HPDE6-E6E7 (cell line): ENCODE results near the gene RGS12.
"Not testable (repeated sequence)": the region's sequence is repeated elsewhere in the genome, so short reads cannot be mapped to it uniquely, and the experiment has no call there.

ENCODE experiments used
- DNase-seq: peaks from one replicate; pipeline ENCODE4 v3.0.0; 2011; ENCODE audit warnings: missing footprints; ENCODE audit errors: extremely low spot score

RGS12 gene

GRCh38 chr4:3297066-3297859, 4.4 kb downstream of the RGS12 start:
- no peak for DNase-seq

DNA sequence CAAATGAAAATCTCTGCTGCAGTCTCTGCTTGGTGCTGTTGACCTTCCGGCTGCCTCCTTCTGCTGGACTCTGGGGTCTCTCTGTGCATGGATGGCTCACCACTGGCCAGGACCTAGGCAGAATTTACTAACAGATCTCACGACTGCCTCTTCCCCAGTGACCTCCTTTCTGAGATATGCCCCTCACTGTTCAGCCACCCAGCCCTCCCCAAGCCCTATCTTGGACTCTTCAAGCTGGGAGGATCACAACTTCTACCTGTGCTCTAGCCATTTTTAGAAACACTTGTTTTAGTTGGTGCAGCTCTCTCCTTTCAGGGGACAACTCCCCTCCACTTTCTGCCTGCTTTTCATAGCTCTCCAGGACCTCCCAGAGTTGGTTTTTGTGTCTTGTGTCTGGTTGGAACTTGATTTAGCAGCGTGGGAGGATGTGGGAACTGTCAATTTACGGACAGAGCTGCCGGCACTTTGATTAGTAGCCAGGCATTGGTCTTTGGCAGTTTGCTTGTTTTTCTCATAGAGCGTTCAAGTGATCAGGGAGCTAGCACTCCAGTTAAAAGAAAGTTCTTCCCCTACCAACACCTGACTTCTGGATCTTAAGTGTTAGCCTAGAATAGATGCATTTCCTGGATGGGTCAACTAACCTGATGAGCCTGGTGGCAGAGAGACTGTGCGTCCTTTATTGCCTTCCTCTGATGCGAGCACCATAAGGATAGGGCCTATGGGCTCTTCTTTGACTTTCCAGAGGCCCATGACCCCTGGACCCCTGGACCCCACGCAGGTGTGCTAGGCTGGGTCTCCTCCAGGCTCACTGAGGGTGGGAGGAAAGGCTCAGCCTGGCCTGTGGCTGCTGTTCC, 6.5 kb downstream of the RGS12 start:
- no peak for DNase-seq

GRCh38 chr4:3299976-3300671, 7.3 kb downstream of the RGS12 start:
- DNase-seq = no peak

GRCh38 chr4:3300882-3301281, 8.1 kb downstream of the RGS12 start:
- DNase-seq = not testable (repeated sequence)

DNA sequence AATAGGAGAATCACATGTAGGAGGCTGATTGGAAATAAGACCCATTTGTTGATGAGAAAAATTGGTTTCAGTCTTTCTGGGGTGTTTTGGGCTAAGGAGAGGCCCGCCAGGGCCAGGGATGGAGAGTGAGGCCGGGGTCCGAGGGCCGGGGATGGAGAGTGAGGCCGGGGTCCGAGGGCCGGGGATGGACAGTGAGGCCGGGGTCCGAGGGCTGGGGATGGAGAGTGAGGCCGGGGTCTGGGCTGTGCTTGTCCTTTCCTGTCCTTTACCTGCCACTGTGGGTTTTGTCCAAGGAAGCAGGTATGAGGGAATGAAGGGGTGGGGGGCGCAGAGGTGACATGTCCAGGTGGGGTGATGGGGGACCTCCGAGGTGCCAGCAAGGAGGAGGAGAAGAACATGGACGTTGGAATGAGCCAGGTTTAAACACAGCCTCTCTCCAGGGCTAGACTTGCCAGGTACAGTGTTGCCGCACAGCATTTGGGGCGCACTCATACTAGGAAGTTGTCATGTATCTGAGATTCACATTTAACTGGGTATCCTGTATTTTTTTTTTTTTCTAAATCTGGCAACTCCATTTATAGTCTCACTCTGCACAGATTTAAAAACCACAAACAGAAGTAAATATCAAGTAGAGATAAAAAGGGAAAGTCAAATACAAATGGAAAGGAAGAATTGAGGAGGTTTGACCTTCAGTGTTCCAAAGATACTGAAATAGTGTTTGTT, 8.8 kb downstream of the RGS12 start:
- DNase-seq = no peak

- DNase-seq = no peak
These were observed 9.5 kb downstream of the RGS12 start for GRCh38 chr4:3302173-3302785.

DNA sequence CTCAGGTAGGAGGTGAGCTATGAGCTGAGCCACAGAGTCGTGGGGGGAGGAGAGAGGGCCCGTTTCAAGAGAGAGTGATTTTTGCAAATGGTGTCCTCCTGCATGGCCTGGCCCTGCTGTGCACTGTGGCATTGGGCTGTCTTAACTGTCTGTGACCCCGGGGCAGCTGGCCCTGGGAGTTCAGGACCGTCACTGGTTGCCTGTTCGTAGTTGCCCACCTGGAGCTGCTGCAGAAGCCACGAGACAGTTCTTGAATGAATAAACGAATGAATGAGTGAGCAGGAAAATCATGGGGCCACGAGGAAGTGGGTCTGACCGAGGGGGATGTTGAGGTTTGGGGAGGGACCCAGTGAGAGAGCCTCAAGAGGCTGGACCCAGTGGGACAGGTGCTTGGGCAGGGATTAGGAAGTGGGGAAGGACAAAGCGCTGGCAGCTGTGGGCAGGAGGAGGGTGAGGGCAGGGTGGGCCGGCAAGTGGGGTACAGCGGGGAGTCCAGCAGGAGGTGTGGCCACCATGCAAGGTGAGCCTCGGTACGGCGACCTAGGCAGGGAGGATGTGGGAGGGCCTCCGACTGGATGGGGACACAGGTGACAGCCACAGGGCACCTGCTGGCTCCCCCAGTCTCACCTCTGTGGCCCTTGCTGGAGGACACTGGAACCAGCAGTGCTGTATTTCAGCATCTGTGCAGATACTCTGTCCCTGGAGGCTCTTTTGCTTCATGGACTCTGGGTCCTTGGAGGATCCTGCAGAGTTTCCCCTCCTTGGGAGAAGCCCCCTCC, 10.2 kb downstream of the RGS12 start:
- no peak for DNase-seq

- DNase-seq = no peak
These were observed 10.7 kb downstream of the RGS12 start for GRCh38 chr4:3303565-3303824.

DNA sequence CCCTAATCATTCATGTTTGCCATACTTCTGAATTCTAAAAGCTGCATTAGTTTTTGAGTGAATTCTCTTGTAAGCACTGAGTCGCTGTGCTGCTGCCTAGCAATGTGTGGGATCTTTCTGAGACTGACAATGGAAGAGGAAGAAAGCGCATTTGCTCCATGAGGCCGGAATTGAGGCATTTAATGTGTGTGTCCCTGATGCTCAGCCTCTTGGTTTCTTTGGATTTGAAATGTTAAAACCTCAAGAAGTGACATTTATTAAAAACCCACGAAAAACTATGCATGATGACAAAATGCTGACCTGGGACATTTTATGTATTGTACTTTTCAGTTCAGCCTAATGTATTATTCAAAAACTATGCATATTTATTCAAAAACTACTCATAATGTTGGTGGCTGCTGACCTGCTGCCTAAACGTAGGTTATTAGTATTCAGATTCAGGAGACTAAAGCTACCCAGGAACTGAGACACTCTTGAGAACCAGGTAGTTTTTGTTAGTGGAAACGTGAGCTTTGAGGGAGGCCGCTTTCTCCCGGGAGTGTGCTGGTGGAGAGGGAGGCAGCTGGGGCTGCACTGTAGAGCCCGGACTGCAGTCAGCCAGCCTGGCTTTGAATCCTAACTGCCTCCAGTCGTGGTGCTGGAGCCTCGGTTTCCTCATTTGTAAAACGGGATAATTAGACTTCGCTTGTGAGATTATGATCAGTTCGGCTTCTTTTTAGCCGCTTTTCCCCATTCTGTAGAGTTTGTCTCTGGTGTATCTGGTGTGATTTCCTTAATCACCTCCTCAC, 11.3 kb downstream of the RGS12 start:
- DNase-seq = no peak

DNA sequence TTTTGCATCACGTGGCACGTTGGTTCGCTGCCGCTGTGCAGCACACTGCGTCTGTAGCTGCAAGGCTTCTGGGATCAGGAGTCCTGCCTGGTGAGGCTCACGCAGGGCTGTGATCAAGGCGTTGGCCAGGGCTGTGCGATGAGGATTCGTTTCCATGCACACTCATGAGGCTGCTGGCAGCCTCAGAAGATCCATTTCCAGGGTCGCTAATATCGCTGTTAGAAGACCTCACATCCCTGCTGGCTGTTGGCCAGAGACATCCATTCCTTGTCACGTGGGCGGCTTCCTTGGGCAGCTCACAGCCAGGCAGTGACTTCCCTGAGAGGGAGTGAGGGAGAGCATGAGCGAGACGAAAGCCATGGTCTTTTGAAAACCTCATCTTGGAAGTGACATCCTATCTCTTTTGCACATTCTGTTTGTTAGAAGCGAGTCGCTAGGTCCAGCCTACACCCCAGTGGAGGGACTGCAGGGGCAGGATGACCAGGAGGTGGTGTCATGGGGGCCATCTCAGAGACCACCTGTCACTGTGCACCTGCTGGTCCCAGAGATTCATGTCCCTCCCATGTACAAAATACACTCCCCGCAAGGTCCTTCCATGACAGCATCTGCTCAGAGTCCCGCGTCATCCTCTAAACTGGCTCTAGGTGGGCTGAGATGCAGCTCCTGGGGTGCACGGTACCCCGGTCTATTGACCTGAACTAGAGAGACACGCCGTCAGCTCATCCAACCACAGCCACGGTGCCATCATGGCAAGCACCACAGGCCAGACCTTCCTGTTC, 12.2 kb downstream of the RGS12 start:
- DNase-seq = no peak

DNA sequence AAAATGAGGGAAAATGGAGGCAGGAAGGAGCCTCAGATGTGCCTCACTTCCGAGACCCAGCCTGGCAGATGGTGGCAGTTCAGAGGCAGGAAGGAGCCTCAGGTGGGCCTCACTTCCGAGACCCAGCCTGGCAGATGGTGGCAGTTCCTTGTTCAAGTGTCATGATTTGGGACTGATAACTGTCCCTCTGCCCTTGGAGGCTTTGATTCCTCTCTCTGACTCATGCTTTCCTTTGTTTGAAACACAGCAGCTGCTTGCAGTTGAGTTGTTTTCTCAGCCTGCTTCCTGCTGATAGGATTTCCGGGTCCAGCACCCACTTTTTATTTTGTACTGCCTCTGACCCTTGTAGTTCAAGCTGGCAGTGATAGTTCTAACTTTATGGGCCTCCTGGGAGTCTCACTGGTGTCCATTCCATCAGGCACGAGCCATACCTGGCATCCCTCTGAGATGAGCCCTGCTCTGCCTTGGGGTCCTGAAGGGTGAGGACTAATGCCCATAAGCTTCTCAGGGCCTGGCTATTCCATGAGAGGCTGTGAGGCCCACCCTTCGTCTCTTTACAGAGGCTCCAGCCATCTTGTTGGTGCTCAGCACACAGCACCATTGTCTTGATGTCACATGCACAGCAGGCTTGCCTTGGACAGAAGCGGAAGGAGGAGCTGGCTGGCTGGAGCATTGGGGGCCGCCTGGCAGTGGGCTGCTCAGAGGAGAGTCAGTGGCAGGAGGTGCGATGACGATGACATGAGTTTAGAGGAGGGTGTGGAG, 13.0 kb downstream of the RGS12 start:
- DNase-seq = no peak

- no peak for DNase-seq
These were observed 13.6 kb downstream of the RGS12 start for GRCh38 chr4:3306450-3306849.

- no peak for DNase-seq
These were observed 14.2 kb downstream of the RGS12 start for GRCh38 chr4:3307060-3307459.

DNA sequence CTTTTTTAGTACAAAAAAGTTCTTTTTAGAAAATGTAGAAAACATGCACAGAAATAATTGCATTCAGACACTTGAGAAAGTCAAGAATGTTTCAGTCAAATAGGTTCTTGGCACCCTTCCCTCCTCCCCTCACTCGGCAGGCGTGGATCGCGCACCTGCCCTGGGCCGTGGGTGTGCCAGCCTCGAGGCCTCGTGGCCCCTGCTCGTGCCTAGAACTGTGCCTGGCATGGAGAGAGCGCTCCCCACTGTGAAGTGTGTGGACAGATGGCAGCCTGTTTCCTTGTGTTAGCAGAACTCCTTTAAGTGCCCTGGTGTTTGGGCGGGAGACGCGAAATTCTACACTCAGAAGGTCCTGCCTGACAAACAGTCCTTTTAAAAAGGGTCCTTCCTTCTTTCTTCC, 14.7 kb downstream of the RGS12 start:
- no peak for DNase-seq

GRCh38 chr4:3307891-3308575, 15.2 kb downstream of the RGS12 start:
- DNase-seq = no peak

DNA sequence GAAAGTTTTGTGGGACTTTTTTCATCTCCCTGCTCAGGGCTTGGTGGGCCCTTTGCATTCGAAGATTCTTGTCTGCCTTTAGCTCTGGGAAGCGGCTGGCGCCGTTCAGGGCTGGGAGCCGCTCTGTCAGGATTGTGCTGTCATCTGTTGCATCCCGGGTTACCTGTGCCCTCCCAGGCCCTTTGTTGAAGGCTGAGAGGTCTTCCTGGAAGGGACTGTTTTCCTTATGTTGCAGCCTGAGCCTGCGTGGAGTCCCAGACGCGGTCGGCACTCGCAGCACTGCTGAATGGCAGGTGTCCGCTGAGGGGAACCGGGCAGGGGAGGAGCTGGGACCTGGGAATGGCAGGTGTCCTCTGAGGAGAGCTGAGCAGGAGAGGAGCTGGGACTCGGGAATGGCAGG, 15.9 kb downstream of the RGS12 start:
- DNase-seq = no peak

DNA sequence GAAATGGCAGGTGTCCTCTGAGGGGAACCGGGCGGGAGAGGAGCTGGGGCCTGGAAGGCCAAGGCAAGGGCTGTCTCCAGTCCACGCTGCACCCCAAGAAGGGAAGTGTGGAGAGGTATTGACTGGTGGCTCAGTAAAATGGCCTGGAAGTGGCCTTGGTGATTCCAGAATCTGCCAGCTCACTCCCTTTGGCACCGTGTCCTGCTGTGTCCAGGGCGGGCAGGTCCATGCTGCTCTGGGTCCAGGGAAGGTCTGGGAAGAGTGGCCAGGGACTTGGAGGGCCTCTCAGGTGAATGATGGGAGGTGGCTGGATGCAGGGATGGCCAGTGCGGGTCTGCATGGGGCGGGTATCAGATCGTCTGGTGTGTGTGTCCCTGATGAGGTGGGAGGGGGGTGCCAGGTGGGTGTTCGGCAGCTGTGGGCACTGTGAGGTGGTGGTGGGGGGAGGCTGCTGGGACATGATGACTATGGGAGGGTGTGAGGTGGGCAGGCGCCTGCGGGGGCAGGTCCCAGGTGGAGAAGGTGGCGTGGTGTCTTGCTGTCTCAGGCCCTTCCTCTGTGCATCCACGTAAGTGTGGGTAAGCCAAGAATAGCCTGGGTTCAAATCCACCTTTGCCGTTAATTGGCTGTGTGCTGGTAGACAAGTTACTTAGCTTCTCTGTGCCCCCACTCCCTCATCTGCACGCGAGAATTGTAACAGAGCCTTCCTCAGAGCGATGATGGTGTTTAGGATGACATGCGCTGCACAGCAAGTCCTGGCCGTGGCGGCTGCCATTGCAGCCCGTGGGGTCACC, 17.7 kb downstream of the RGS12 start:
- DNase-seq = no peak
